ENCODE data around the gene HIBCH.
A peak's percentile ranks its signal among the peaks of the same experiment; 100 is the strongest.
"Not testable (repeated sequence)": the region's sequence is repeated elsewhere in the genome, so short reads cannot be mapped to it uniquely, and the experiment has no call there.

HIBCH gene

GRCh38 chr2:190303647-190304046 is 16.0 kb downstream of the HIBCH start:
- no peak for DNase-seq (ENCODE audit: low read depth)

GRCh38 chr2:190302052-190302451 is 17.6 kb downstream of the HIBCH start:
- DNase-seq (ENCODE audit: low read depth): no peak

GRCh38 chr2:190301032-190301431 is 18.6 kb downstream of the HIBCH start:
- no peak for DNase-seq (ENCODE audit: low read depth)

GRCh38 chr2:190297880-190298279 is 21.7 kb downstream of the HIBCH start:
- DNase-seq (ENCODE audit: low read depth): not testable (repeated sequence)

GRCh38 chr2:190283783-190284182 is 35.8 kb downstream of the HIBCH start:
- DNase-seq (ENCODE audit: low read depth): peak; percentile 13

- no peak for DNase-seq (ENCODE audit: low read depth)
These were observed 38.9 kb downstream of the HIBCH start for GRCh38 chr2:190280565-190281350.

- DNase-seq (ENCODE audit: low read depth): not testable (repeated sequence)
These were observed 40.1 kb downstream of the HIBCH start for GRCh38 chr2:190279256-190280134.

GRCh38 chr2:190277234-190278112 is 42.2 kb downstream of the HIBCH start:
- DNase-seq (ENCODE audit: low read depth): peak; percentile 14

- DNase-seq (ENCODE audit: low read depth): no peak
These were observed 47.2 kb downstream of the HIBCH start for GRCh38 chr2:190272457-190272842.

GRCh38 chr2:190271783-190272456 is 47.7 kb downstream of the HIBCH start:
- no peak for DNase-seq (ENCODE audit: low read depth)

- no peak for DNase-seq (ENCODE audit: low read depth)
These were observed 49.3 kb downstream of the HIBCH start for GRCh38 chr2:190270298-190270697.

GRCh38 chr2:190269699-190270098 is 49.9 kb downstream of the HIBCH start:
- not testable (repeated sequence) for DNase-seq (ENCODE audit: low read depth)

GRCh38 chr2:190267302-190267701 is 52.3 kb downstream of the HIBCH start:
- DNase-seq (ENCODE audit: low read depth): peak; percentile 19

GRCh38 chr2:190266314-190266713 is 53.3 kb downstream of the HIBCH start:
- DNase-seq (ENCODE audit: low read depth): no peak

- DNase-seq (ENCODE audit: low read depth): no peak
These were observed 57.8 kb downstream of the HIBCH start for GRCh38 chr2:190261851-190262250.

- no peak for DNase-seq (ENCODE audit: low read depth)
These were observed 63.5 kb downstream of the HIBCH start for GRCh38 chr2:190256087-190256486.

GRCh38 chr2:190255676-190256075 is 64.0 kb downstream of the HIBCH start:
- DNase-seq (ENCODE audit: low read depth): no peak

GRCh38 chr2:190254063-190254850 is 65.4 kb downstream of the HIBCH start:
- no peak for DNase-seq (ENCODE audit: low read depth)

GRCh38 chr2:190250421-190250820 is 69.2 kb downstream of the HIBCH start:
- no peak for DNase-seq (ENCODE audit: low read depth)

- no peak for DNase-seq (ENCODE audit: low read depth)
These were observed 84.0 kb downstream of the HIBCH start for GRCh38 chr2:190235551-190236075.

All from GM04504 (cell line).